Kidney (tissue), 14 donors: ENCODE measurements around the gene ARGLU1. TPM values are rescaled to one million over a fixed set of nuclear protein-coding genes. Genes with fewer than 3 reads are reported as not detected.

Source experiments
- DNase-seq, 5 donors: peaks; one replicate each; pipeline ENCODE4 v3.0.0-alpha.2; 2013 to 2020
- FAIRE-seq: peaks from 2 replicates; lab custom pipeline; 2012; peaks lifted over from hg19 to GRCh38; lab: Jason Lieb, UNC
- H3K27ac ChIP-seq, 2 donors: one replicate each; pipeline ENCODE4 v1.7.0; 2013; ENCODE audit warnings: low read depth in 2 of 2, low read length in 2 of 2, inconsistent platforms in 1 of 2
- H3K27me3 ChIP-seq: one replicate; pipeline ENCODE4 v1.7.1; 2013; ENCODE audit warnings: low read length, inconsistent platforms; ENCODE audit not compliant: control insufficient read depth, insufficient read depth
- H3K36me3 ChIP-seq, 3 donors: one replicate each; pipeline versions ENCODE4 v1.7.0 to v1.7.1; 2013; ENCODE audit warnings: low read length in 3 of 3, control low read depth in 1 of 3, inconsistent platforms in 1 of 3; ENCODE audit not compliant: insufficient read depth in 3 of 3, control insufficient read depth in 2 of 3
- H3K4me1 ChIP-seq, 3 donors: one replicate each; pipeline versions ENCODE4 v1.7.0 to v1.7.1; 2013; ENCODE audit warnings: low read length in 3 of 3, inconsistent platforms in 1 of 3, low read depth in 1 of 3; ENCODE audit not compliant: control insufficient read depth in 2 of 3, insufficient read depth in 2 of 3
- H3K4me3 ChIP-seq, 3 donors: one replicate each; pipeline versions ENCODE4 v1.7.0 to v1.8.1; 2013; ENCODE audit warnings: low read length in 3 of 3, control low read depth in 1 of 3, inconsistent platforms in 1 of 3
- H3K9ac ChIP-seq, 3 donors: one replicate each; pipeline versions ENCODE4 v1.7.0 to v1.7.1; 2013; ENCODE audit warnings: low read length in 3 of 3, control low read depth in 1 of 3, inconsistent platforms in 1 of 3
- H3K9me3 ChIP-seq, 3 donors: one replicate each; pipeline versions ENCODE4 v1.7.0 to v1.7.1; 2013; ENCODE audit warnings: low read length in 3 of 3, control low read depth in 1 of 3, inconsistent platforms in 1 of 3; ENCODE audit not compliant: control insufficient read depth in 2 of 3, insufficient read depth in 1 of 3
- intact Hi-C: fragments of 100-400 bp; cut with DNase I; formaldehyde crosslinking; loops from one replicate; pipeline ENCODE4 v1.11.1; 2022
- polyA plus RNA-seq: library from polyadenylated mRNA; stranded (reverse); fragments of 350-450 nt; fragmentation: Illumina TruSeq; extraction: RNeasy Lipid Tissue Mini Kit (QIAGEN cat#74804); gene quantifications from one replicate; pipeline ENCODE4 v1.2.3, GENCODE V29; 2014; ENCODE audit warnings: low read depth, low replicate concordance; ENCODE audit not compliant: insufficient read depth
- total RNA-seq: library from RNA; stranded (reverse); fragmentation: NEBNext Ultra II Directional; extraction: Animal tissue kit (Norgen Biotek cat#: 25700); gene quantifications from one replicate; pipeline ENCODE4 v1.2.1, GENCODE V29; 2021
- TF ChIP-seq, protein P1 (sequence below): IDR thresholded peaks from 3 replicates; pipeline ENCODE4 v1.5.1; 2012; ENCODE audit warnings: mild to moderate bottlenecking, moderate library complexity, borderline replicate concordance; ENCODE audit not compliant: insufficient read depth; ENCODE audit errors: extremely low read depth
- donor health status: control.
- donor health status: control.
- donor health status: control.
- donor health status: control.
- donor health status: control.
- donor health status: DM: yes; HTN: yes; CAD: no.
- donor health status: Normal renal cell carcinoma (clear cell type).

Gene ARGLU1
- total and polyA plus RNA-seq, 2 donors from 2014 or later = 39.0 to 86.7 TPM

DNA sequence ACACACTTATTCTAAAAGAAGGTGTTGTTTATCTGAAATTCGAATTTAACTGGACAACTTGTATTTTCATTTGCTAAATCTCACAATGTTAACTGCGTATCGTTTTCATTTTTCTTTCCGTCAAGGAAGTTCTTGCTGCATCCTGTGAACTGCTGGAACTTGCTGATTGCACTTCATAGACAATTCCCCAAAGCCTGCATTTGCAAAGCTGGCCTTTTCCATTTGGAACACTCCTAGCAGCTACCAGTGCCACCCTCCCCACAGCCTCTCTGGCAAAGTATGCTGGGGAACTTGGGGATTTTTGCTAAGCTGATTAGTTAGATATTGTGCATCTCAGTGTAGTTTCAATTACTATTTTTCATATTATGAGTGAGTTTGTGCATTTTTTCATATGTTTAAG is 20.4 kb upstream of the ARGLU1 start:
- DNase-seq (no peak), FAIRE-seq (no peak)
- intact Hi-C loops = no loop called here
- Histone ChIP-seq H3K27ac (no peak overlapping the region), H3K9me3 (peaks cover 0 to 2% (median 0%) of the 10 kb centered on the region in 3 donors), H3K9ac (no peak overlapping the region), H3K36me3 (no peaks in the 10 kb centered on the region), H3K4me1 (no peaks in the 10 kb centered on the region), H3K27me3 (no peaks in the 10 kb centered on the region), H3K4me3 (no peak overlapping the region)
- TF ChIP-seq, protein P1, sequence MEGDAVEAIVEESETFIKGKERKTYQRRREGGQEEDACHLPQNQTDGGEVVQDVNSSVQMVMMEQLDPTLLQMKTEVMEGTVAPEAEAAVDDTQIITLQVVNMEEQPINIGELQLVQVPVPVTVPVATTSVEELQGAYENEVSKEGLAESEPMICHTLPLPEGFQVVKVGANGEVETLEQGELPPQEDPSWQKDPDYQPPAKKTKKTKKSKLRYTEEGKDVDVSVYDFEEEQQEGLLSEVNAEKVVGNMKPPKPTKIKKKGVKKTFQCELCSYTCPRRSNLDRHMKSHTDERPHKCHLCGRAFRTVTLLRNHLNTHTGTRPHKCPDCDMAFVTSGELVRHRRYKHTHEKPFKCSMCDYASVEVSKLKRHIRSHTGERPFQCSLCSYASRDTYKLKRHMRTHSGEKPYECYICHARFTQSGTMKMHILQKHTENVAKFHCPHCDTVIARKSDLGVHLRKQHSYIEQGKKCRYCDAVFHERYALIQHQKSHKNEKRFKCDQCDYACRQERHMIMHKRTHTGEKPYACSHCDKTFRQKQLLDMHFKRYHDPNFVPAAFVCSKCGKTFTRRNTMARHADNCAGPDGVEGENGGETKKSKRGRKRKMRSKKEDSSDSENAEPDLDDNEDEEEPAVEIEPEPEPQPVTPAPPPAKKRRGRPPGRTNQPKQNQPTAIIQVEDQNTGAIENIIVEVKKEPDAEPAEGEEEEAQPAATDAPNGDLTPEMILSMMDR = no peak

DNA sequence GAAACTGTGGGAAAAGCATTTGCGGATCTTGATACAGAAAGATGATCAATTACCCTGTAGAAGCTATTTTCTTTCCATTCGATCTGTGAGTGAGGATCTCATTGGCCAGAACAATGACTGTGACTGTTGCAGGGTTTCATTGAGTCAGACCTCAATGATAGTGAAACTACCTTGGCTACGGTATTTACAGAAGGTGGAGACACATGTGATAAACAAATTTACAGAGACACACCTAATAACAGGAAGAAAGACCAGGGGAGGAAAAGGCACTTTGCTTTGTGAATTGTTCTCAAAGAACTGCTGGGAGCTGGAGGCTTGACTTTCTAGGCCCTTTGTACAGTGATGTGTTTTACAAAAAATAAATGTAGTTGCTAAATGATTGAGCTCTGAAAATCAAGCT is 19.9 kb upstream of the ARGLU1 start:
- Histone ChIP-seq H3K9ac (no peak overlapping the region), H3K4me3 (no peak overlapping the region), H3K27ac (no peak overlapping the region), H3K36me3 (no peaks in the 10 kb centered on the region), H3K27me3 (no peaks in the 10 kb centered on the region), H3K4me1 (no peaks in the 10 kb centered on the region), H3K9me3 (peaks cover 0 to 2% (median 0%) of the 10 kb centered on the region in 3 donors)
- intact Hi-C loops = no loop called here
- FAIRE-seq (no peak), DNase-seq (no peak)
- TF ChIP-seq, protein P1 = no peak

DNA sequence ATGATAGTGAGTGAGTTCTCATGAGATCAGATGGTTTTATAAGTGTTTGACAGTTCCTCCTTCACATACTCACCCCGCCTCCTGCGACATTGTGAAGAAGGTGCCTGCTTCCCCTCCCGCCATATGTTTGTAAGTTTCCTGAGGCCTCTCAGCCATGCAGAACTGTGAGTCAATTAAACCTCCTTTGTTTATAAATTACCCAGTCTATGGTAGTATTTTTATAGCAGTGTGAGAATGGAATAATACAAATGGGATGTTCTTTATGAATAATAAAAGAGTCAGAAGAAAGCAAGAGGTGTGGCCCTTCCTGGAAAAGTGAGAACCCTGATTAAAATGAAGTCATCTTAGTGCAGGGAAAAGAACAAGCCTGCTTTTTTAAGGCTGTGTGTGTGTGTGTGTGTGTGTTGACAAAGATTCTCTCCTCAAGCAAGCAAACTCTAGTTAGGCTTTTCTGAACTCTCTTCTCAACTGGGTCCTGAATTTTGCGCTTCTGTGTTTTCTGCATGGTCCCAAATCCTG is 18.8 kb upstream of the ARGLU1 start:
- H3K36me3 ChIP-seq = no peaks in the 10 kb centered on the region
- intact Hi-C loops = no loop called here
- FAIRE-seq = no peak
- H3K4me3 ChIP-seq = no peak overlapping the region
- no peaks in the 10 kb centered on the region for H3K4me1 ChIP-seq
- H3K9me3 ChIP-seq = peaks cover 0 to 2% (median 0%) of the 10 kb centered on the region in 3 donors
- H3K9ac ChIP-seq = no peak overlapping the region
- TF ChIP-seq, protein P1 = no peak
- H3K27me3 ChIP-seq = no peaks in the 10 kb centered on the region
- H3K27ac ChIP-seq = no peak overlapping the region
- no peak for DNase-seq

DNA sequence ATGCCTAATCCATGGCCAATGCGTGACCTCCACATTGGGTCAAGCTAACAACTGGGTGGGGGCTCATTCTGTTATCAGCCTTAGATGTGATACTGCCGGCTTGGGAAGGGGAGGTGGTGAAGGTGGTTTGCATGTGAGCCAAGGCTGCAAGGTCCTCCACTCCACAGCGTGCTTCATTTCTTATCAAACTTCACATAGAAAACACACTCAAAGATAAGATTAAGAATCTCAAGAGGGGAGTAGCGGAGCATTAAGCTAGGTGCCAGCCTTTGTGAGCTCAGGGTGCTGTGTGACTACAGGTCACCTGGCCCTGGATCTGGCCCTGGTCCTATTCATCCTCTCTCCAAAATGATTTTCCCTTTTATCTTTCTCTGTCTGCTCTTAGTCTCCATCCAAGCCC is 13.3 kb upstream of the ARGLU1 start:
- no peaks in the 10 kb centered on the region for H3K4me1 ChIP-seq
- no peak for FAIRE-seq
- no peaks in the 10 kb centered on the region for H3K36me3 ChIP-seq
- no peak overlapping the region for H3K9ac ChIP-seq
- H3K4me3 ChIP-seq = no peak overlapping the region
- peaks cover 0 to 2% (median 0%) of the 10 kb centered on the region in 3 donors for H3K9me3 ChIP-seq
- intact Hi-C loops = no loop called here
- TF ChIP-seq, protein P1 = no peak
- DNase-seq = no peak
- no peak overlapping the region for H3K27ac ChIP-seq
- no peaks in the 10 kb centered on the region for H3K27me3 ChIP-seq
